ENCODE measurements around the gene EXOC5.

The EXOC5 gene

GRCh38 chr14:57287745-57288144 lies 19.0 kb upstream of the EXOC5 start:
- Histone ChIP-seq H3K4me3 (ENCODE audit: low read depth in 1 of 2, low read length in 1 of 2) (no peak overlapping the region), H3K9me3 (no peaks in the 10 kb centered on the region), H3K36me3 (peaks cover 89% of the 10 kb centered on the region), H3K27ac (no peak overlapping the region), H3K4me1 (ENCODE audit: control insufficient read depth in 1 of 2, insufficient read depth in 1 of 2, low read depth in 1 of 2, low read length in 1 of 2) (no peaks in the 10 kb centered on the region), H3K27me3 (no peaks in the 10 kb centered on the region)
- TF ChIP-seq CTCF (IDR thresholded peaks at IDR 0.05) = no peak

GRCh38 chr14:57277062-57277461 lies 8.4 kb upstream of the EXOC5 start:
- TF ChIP-seq CTCF (IDR thresholded peaks at IDR 0.05) = no peak
- H3K27me3 ChIP-seq = no peaks in the 10 kb centered on the region
- no peaks in the 10 kb centered on the region for H3K9me3 ChIP-seq
- peaks cover 0 to 3% of the 10 kb centered on the region in 2 experiments for H3K4me1 ChIP-seq (ENCODE audit: control insufficient read depth in 1 of 2, insufficient read depth in 1 of 2, low read depth in 1 of 2, low read length in 1 of 2)
- H3K4me3 ChIP-seq (ENCODE audit: low read depth in 1 of 2, low read length in 1 of 2) = no peak overlapping the region
- peaks cover 34% of the 10 kb centered on the region for H3K36me3 ChIP-seq
- no peak overlapping the region for H3K27ac ChIP-seq

DNA sequence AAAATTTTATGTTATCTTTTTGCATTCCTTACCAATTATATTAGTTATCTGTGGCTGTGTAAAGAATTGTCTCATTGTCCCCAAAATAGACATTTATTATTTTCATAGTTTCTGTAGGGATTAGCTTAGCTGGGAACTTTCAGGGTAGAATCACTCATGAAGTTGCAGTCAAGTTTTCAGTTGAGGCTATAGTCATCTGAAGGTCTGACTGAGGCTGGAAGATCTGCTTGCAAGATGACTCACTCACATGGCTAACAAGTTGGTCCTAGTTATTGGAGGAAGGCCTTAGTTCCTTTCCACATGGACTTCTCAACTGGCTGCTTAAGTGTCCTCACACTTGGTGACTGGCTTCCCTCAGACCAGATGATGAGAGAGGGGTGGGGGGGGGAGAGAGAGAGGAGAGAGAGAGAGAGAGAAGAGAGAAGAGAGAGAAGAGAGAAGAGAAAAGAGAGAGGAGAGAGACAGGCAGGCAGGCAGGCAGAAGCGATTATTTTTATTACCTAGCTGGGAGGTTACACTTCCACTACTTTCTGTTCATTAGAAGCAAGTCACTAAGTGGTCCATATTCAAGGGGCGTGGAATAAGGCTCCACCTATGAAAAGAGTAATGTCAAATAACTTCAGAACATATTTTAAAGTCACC lies 6.4 kb upstream of the EXOC5 start:
- Histone ChIP-seq H3K9me3 (no peaks in the 10 kb centered on the region), H3K36me3 (peaks cover 16% of the 10 kb centered on the region), H3K4me3 (ENCODE audit: low read depth in 1 of 2, low read length in 1 of 2) (no peak overlapping the region), H3K4me1 (ENCODE audit: control insufficient read depth in 1 of 2, insufficient read depth in 1 of 2, low read depth in 1 of 2, low read length in 1 of 2) (peaks cover 13 to 14% of the 10 kb centered on the region in 2 experiments), H3K27me3 (no peaks in the 10 kb centered on the region), H3K27ac (no peak overlapping the region)
- TF ChIP-seq CTCF (IDR thresholded peaks at IDR 0.05) = no peak

DNA sequence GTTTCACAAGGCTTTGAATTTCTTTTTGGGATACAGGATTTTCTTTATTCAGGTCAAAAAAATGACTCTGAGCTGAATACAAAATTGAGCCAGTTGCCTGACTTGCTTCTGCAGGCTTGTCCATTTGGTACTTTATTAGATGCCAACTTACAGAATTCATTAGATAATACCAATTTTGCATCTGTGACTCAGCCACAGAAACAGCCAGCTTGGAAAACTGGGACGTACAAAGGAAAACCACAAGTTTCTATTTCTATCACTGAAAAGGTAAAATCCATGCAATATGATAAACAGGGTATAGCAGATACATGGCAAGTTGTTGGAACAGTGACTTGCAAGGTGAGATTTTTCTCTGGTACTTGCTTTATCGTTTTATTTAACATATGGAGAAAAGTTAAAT lies 5.8 kb upstream of the EXOC5 start:
- H3K4me3 ChIP-seq (ENCODE audit: low read depth in 1 of 2, low read length in 1 of 2) = no peak overlapping the region
- peaks cover 17 to 19% of the 10 kb centered on the region in 2 experiments for H3K4me1 ChIP-seq (ENCODE audit: control insufficient read depth in 1 of 2, insufficient read depth in 1 of 2, low read depth in 1 of 2, low read length in 1 of 2)
- H3K27me3 ChIP-seq = no peaks in the 10 kb centered on the region
- H3K36me3 ChIP-seq = peaks cover 15% of the 10 kb centered on the region
- no peak for TF ChIP-seq CTCF (IDR thresholded peaks at IDR 0.05)
- no peak overlapping the region for H3K27ac ChIP-seq
- H3K9me3 ChIP-seq = no peaks in the 10 kb centered on the region

DNA sequence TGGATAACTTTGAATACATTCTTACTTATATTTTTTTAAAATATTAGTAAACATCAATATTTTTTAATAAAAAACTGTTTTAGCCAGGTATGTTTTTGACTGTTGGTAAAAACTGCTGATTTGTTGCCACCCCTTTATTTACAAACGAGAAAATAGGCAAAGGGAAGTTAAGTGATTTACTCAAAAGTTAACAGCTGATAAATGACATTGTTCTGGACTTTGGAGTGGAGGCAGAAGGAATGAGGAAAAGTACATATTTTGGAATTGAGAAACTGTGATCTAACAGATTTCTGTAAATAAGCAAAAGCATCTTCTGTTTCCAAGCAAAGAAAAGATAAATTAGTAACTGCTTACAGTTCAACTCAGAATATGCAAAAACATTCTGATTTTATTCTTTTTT lies 4.5 kb upstream of the EXOC5 start:
- H3K36me3 ChIP-seq = peaks cover 15% of the 10 kb centered on the region
- H3K27ac ChIP-seq = no peak overlapping the region
- H3K27me3 ChIP-seq = no peaks in the 10 kb centered on the region
- no peaks in the 10 kb centered on the region for H3K9me3 ChIP-seq
- H3K4me3 ChIP-seq (ENCODE audit: low read depth in 1 of 2, low read length in 1 of 2) = no peak overlapping the region
- peaks cover 21 to 23% of the 10 kb centered on the region in 2 experiments for H3K4me1 ChIP-seq (ENCODE audit: control insufficient read depth in 1 of 2, insufficient read depth in 1 of 2, low read depth in 1 of 2, low read length in 1 of 2)
- no peak for TF ChIP-seq CTCF (IDR thresholded peaks at IDR 0.05)
